GM19240 (cell line): Measurements from ENCODE around the gene MRPS18A.

Experiments used
- DNase-seq: peaks from one replicate; pipeline ENCODE4 v3.0.0; 2011; ENCODE audit warnings: low spot score; ENCODE audit not compliant: insufficient read length

Gene MRPS18A

GRCh38 chr6:43687437-43688347, at the start of gene MRPS18A:
MRPS18A (minus strand) TSS chr6:43687791; CDS start chr6:43687779, 12 bp downstream.
- peak; percentile 87 for DNase-seq

- DNase-seq, result no peak
Measured at GRCh38 chr6:43736844-43737243, 49.3 kb upstream of the MRPS18A start.

- no peak for DNase-seq
Measured at GRCh38 chr6:43736211-43736786, 48.7 kb upstream of the MRPS18A start.

- no peak for DNase-seq
Measured at GRCh38 chr6:43735642-43736199, 48.1 kb upstream of the MRPS18A start.

- no peak for DNase-seq
Measured at GRCh38 chr6:43734294-43734665, 46.7 kb upstream of the MRPS18A start.

- DNase-seq, result no peak
Measured at GRCh38 chr6:43733471-43734293, 46.1 kb upstream of the MRPS18A start.

GRCh38 chr6:43730634-43731033, 43.0 kb upstream of the MRPS18A start:
- DNase-seq, result no peak

GRCh38 chr6:43729537-43729936, 41.9 kb upstream of the MRPS18A start:
- no peak for DNase-seq

GRCh38 chr6:43728586-43728985, 41.0 kb upstream of the MRPS18A start:
- DNase-seq, result no peak

- no peak for DNase-seq
Measured at GRCh38 chr6:43727634-43728033, 40.0 kb upstream of the MRPS18A start.

GRCh38 chr6:43725643-43726580, 38.3 kb upstream of the MRPS18A start:
- no peak for DNase-seq

GRCh38 chr6:43724914-43725642, 37.5 kb upstream of the MRPS18A start:
- peak; percentile 43 for DNase-seq

- no peak for DNase-seq
Measured at GRCh38 chr6:43724354-43724753, 36.8 kb upstream of the MRPS18A start.

GRCh38 chr6:43723737-43724295, 36.2 kb upstream of the MRPS18A start:
- peak; percentile 53 for DNase-seq

- no peak for DNase-seq
Measured at GRCh38 chr6:43722920-43723545, 35.4 kb upstream of the MRPS18A start.

GRCh38 chr6:43720999-43721398, 33.4 kb upstream of the MRPS18A start:
- DNase-seq, result no peak

GRCh38 chr6:43719511-43719910, 31.9 kb upstream of the MRPS18A start:
- no peak for DNase-seq

- DNase-seq, result no peak
Measured at GRCh38 chr6:43718387-43719105, 31.0 kb upstream of the MRPS18A start.
